Liver (tissue), 9 donors: ENCODE data around the gene NDUFS2. TPM values are rescaled to one million over a fixed set of nuclear protein-coding genes. Genes with fewer than 3 reads are reported as not detected.
A peak's percentile ranks its signal among the peaks of the same experiment; 100 is the strongest.

Source experiments
- DNase-seq: peaks from one replicate; pipeline ENCODE4 v3.0.0-alpha.2; 2017; ENCODE audit warnings: low spot score
- H3K27ac ChIP-seq, 2 donors: one replicate each; pipeline ENCODE4 v1.7.0; 2013; ENCODE audit warnings: inconsistent platforms in 2 of 2, low read length in 2 of 2, control low read depth in 1 of 2, low read depth in 1 of 2, mild to moderate bottlenecking in 1 of 2
- H3K27me3 ChIP-seq, 4 donors: one replicate each; pipeline versions ENCODE4 v1.6.1 to v1.7.0; 2013; ENCODE audit warnings: low read length in 3 of 4, inconsistent platforms in 1 of 4, mild to moderate bottlenecking in 1 of 4, moderate library complexity in 1 of 4; ENCODE audit not compliant: control insufficient read depth in 4 of 4, insufficient read depth in 4 of 4
- H3K36me3 ChIP-seq, 4 donors: one replicate each; pipeline versions ENCODE4 v1.6.1 to v1.7.0; 2013; ENCODE audit warnings: low read length in 3 of 4, mild to moderate bottlenecking in 3 of 4, low read depth in 1 of 4, moderate library complexity in 1 of 4; ENCODE audit not compliant: control insufficient read depth in 4 of 4, insufficient read depth in 3 of 4
- H3K4me1 ChIP-seq, 4 donors: one replicate each; pipeline versions ENCODE4 v1.6.1 to v1.7.0; 2013; ENCODE audit warnings: low read length in 3 of 4, mild to moderate bottlenecking in 3 of 4, moderate library complexity in 1 of 4; ENCODE audit not compliant: control insufficient read depth in 4 of 4, insufficient read depth in 4 of 4
- H3K4me3 ChIP-seq, 3 donors: one replicate each; pipeline versions ENCODE4 v1.6.1 to v1.7.0; 2013; ENCODE audit warnings: low read length in 3 of 3, control low read depth in 1 of 3, low read depth in 1 of 3, mild to moderate bottlenecking in 1 of 3
- H3K9ac ChIP-seq, 2 donors: one replicate each; pipeline ENCODE4 v1.7.0; 2013; ENCODE audit warnings: low read length in 2 of 2, mild to moderate bottlenecking in 2 of 2, moderate library complexity in 2 of 2, control low read depth in 1 of 2, low read depth in 1 of 2
- H3K9me3 ChIP-seq, 4 donors: one replicate each; pipeline versions ENCODE4 v1.6.1 to v1.7.0; 2013; ENCODE audit warnings: low read length in 3 of 4; ENCODE audit not compliant: control insufficient read depth in 4 of 4
- CTCF ChIP-seq: fragments of 150-350 bp; IDR thresholded peaks from 2 replicates; pipeline ENCODE4 v1.5.1; 2017; ENCODE audit warnings: improper control_type of control experiment, low read depth, low read length; ENCODE audit not compliant: missing input control
- EGR1 ChIP-seq, 2 donors: IDR thresholded peaks; 2 replicates each; pipeline ENCODE4 v1.6.1; 2016 to 2018; ENCODE audit warnings: antibody characterized with exemption in 2 of 2, low read depth in 2 of 2
- FOXA1 ChIP-seq: IDR thresholded peaks from 2 replicates; pipeline ENCODE4 v1.6.1; 2016; ENCODE audit warnings: antibody characterized with exemption
- FOXA2 ChIP-seq: IDR thresholded peaks from 2 replicates; pipeline ENCODE4 v1.6.1; 2016; ENCODE audit warnings: antibody characterized with exemption
- GABPA ChIP-seq, 2 donors: IDR thresholded peaks in 1 of 2; conservative IDR thresholded peaks in 1 of 2; 2 replicates each; pipeline ENCODE4 v1.6.1; 2016; ENCODE audit warnings: antibody characterized with exemption in 2 of 2, mild to moderate bottlenecking in 1 of 2, moderate library complexity in 1 of 2
- HNF4A ChIP-seq, 2 donors: conservative IDR thresholded peaks; 2 replicates each; pipeline ENCODE4 v1.6.1; 2016; ENCODE audit warnings: antibody characterized with exemption in 2 of 2, mild to moderate bottlenecking in 2 of 2
- HNF4G ChIP-seq: IDR thresholded peaks from 2 replicates; pipeline ENCODE4 v1.6.1; 2016; ENCODE audit warnings: antibody characterized with exemption
- JUND ChIP-seq, 2 donors: IDR thresholded peaks; 2 replicates each; pipeline ENCODE4 v1.6.1; 2016; ENCODE audit warnings: antibody characterized with exemption in 2 of 2
- NR2F2 ChIP-seq: IDR thresholded peaks from 2 replicates; pipeline ENCODE4 v1.6.1; 2016; ENCODE audit warnings: antibody characterized with exemption
- RAD21 ChIP-seq, 2 donors: IDR thresholded peaks; 2 replicates each; pipeline ENCODE4 v1.6.1; 2016; ENCODE audit warnings: antibody characterized with exemption in 2 of 2, mild to moderate bottlenecking in 2 of 2
- REST ChIP-seq: IDR thresholded peaks from 2 replicates; pipeline ENCODE4 v1.6.1; 2016; ENCODE audit warnings: antibody characterized with exemption, mild to moderate bottlenecking
- RXRA ChIP-seq, 2 donors: IDR thresholded peaks; 2 replicates each; pipeline ENCODE4 v1.6.1; 2017 to 2018; ENCODE audit warnings: antibody characterized with exemption in 2 of 2, mild to moderate bottlenecking in 1 of 2
- SP1 ChIP-seq: IDR thresholded peaks from 2 replicates; pipeline ENCODE4 v1.6.1; 2018; ENCODE audit warnings: antibody characterized with exemption, mild to moderate bottlenecking
- TAF1 ChIP-seq: conservative IDR thresholded peaks from 2 replicates; pipeline ENCODE4 v1.6.1; 2016; ENCODE audit warnings: antibody characterized with exemption, mild to moderate bottlenecking
- YY1 ChIP-seq: IDR thresholded peaks from 2 replicates; pipeline ENCODE4 v1.6.1; 2016; ENCODE audit warnings: antibody characterized with exemption, mild to moderate bottlenecking
- WGBS: extraction: QIAGEN DNeasy Blood & Tissue Kit; methylation state at CpG from one replicate; pipeline ENCODE4 v1.1.7; 2013; 5-methylcytosine and 5-hydroxymethylcytosine counted together
- polyA plus RNA-seq, 2 donors: library from polyadenylated mRNA; stranded (reverse) in 1 of 2; unstranded in 1 of 2; fragments of 200-250 nt in 1 of 2; fragments of >200 nt in 1 of 2; fragmentation: Nextera tagmentation in 1 of 2; extraction: Ambion mirVana in 1 of 2; gene quantifications; one replicate each; pipeline versions ENCODE4 v1.2.1 to v1.2.3, GENCODE V29; 2013 to 2015
- total RNA-seq, 2 donors: library from RNA; depleted of rRNA; stranded (reverse); fragments of >200 nt; gene quantifications; one replicate each; pipeline ENCODE4 v1.2.3, GENCODE V29; 2014
- TF ChIP-seq, protein P1 (sequence below): IDR thresholded peaks from 2 replicates; pipeline ENCODE4 v1.6.1; 2016; ENCODE audit warnings: antibody characterized with exemption
- TF ChIP-seq, protein P2 (sequence below): IDR thresholded peaks from 2 replicates; pipeline ENCODE4 v1.6.1; 2016; ENCODE audit warnings: antibody characterized with exemption
- TF ChIP-seq, protein P3 (sequence below): IDR thresholded peaks from 2 replicates; pipeline ENCODE4 v1.6.1; 2016; ENCODE audit warnings: antibody characterized with exemption
- donor health status: healthy.
- donor health status: healthy.
- donor health status: healthy.
- donor health status: healthy.
- donor health status: healthy.

The NDUFS2 gene
- total and polyA plus RNA-seq, 4 donors: 93.3 to 167 (median 120) TPM

GRCh38 chr1:161209790-161210409 lies 7.7 kb downstream of the NDUFS2 start:
- H3K9me3 ChIP-seq: no peaks in the 10 kb centered on the region
- peaks cover 16 to 65% (median 56%) of the 10 kb centered on the region in 4 donors for H3K36me3 ChIP-seq
- no peaks in the 10 kb centered on the region for H3K27me3 ChIP-seq
- peaks cover 0 to 15% (median 11%) of the 10 kb centered on the region in 4 donors for H3K4me1 ChIP-seq
- H3K27ac ChIP-seq: peak overlapping the region; percentile 35 to 52
- DNase-seq: peak; percentile 79
- WGBS: 19% methylated on average over 11 of the region's 11 CpGs
- no peak overlapping the region for H3K4me3 ChIP-seq
- TF ChIP-seq, protein P1, sequence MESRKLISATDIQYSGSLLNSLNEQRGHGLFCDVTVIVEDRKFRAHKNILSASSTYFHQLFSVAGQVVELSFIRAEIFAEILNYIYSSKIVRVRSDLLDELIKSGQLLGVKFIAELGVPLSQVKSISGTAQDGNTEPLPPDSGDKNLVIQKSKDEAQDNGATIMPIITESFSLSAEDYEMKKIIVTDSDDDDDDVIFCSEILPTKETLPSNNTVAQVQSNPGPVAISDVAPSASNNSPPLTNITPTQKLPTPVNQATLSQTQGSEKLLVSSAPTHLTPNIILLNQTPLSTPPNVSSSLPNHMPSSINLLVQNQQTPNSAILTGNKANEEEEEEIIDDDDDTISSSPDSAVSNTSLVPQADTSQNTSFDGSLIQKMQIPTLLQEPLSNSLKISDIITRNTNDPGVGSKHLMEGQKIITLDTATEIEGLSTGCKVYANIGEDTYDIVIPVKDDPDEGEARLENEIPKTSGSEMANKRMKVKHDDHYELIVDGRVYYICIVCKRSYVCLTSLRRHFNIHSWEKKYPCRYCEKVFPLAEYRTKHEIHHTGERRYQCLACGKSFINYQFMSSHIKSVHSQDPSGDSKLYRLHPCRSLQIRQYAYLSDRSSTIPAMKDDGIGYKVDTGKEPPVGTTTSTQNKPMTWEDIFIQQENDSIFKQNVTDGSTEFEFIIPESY: no peak
- TF ChIP-seq FOXA1 (no peak), SP1 (peak; percentile 25), NR2F2 (no peak), GABPA (IDR thresholded peaks at IDR 0.05 in 1 of 2, conservative IDR thresholded peaks at IDR 0.05 in 1 of 2) (peak; percentile 17 to 58), REST (no peak), RXRA (IDR thresholded peaks at IDR 0.05) (peak; percentile 15 to 32), FOXA2 (no peak), CTCF (peak; percentile 98), TAF1 (no peak), HNF4A (conservative IDR thresholded peaks at IDR 0.05) (peak; percentile 11 to 19), YY1 (peak; percentile 42), JUND (IDR thresholded peaks at IDR 0.05) (no peak), HNF4G (no peak), EGR1 (IDR thresholded peaks at IDR 0.05; ENCODE audit: low read depth in 2 of 2) (no peak), RAD21 (IDR thresholded peaks at IDR 0.05) (peak; percentile 98)
- TF ChIP-seq, protein P2, sequence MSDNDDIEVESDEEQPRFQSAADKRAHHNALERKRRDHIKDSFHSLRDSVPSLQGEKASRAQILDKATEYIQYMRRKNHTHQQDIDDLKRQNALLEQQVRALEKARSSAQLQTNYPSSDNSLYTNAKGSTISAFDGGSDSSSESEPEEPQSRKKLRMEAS: no peak
- TF ChIP-seq, protein P3, sequence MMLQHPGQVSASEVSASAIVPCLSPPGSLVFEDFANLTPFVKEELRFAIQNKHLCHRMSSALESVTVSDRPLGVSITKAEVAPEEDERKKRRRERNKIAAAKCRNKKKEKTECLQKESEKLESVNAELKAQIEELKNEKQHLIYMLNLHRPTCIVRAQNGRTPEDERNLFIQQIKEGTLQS: no peak
- H3K9ac ChIP-seq: peak overlapping the region; percentile 24 to 51
